Measurements from ENCODE around the gene ANO7. TPM values are rescaled to one million over a fixed set of nuclear protein-coding genes. Genes with fewer than 3 reads are reported as not detected.

Gene ANO7
- total RNA-seq (2014; rRNA removed; shearing (Covaris generic)): 0.16 TPM in 1 of 2 replicates, not detected in the other
- total RNA-seq (2022): 0.46 TPM in 1 of 2 replicates, not detected in the other
- Bru-seq, nascent RNA: percentile 8 among the genes with signal in this experiment
- percentile 4 among the genes with signal in this experiment for BruChase-seq, experiment 1, labeled RNA remaining after a 6-hour chase
- percentile 10 among the genes with signal in this experiment for BruChase-seq, experiment 2, labeled RNA remaining after a 2-hour chase
- long read RNA-seq: 0 reads

DNA sequence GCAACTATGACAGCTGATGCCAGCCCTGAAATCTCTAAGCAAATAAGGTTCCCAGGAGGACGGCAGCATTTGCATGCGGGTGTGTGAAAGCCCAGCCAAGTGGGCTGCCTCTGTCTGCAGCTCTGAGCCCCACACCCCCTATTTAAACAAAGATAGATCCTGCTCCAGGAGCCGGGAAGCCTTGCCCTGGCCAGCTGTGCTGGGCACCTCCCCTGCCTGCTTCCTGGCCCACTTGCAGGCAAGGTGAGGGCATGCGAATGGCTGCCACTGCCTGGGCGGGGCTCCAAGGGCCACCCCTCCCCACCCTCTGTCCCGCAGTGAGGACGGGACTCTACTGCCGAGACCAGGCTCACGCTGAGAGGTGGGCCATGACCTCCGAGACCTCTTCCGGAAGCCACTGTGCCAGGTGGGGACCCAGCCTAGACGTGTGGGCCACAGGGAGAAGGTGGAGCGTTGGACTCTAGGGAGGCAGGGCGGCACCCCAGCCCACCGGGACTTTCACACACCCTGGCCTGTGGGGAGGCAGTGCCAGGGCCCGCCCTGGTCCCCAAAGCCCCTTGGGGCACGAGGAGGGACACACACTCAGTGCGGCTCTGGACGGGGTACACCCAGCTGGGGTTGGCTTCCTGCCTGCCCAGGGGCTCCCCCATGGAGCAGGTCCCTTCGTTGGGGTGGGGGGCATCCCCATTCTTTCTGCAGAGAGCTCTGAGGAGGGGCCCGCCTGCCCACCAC lies at the start of gene ANO7:
TSS of gene ANO7 (plus strand) at position 317 of the 732 bp plus-strand sequence. CDS start 1,387 bp downstream, outside the sequence.
- ChIA-PET POLR2A (no interaction called here), CTCF (ENCODE audit: unreplicated experiment) (no interaction called here)
- TF ChIP-seq EZH2phosphoT487 (IDR thresholded peaks at IDR 0.05; ENCODE audit: borderline replicate concordance, low read depth, low read length): no peak
- TF ChIP-seq, protein P1, sequence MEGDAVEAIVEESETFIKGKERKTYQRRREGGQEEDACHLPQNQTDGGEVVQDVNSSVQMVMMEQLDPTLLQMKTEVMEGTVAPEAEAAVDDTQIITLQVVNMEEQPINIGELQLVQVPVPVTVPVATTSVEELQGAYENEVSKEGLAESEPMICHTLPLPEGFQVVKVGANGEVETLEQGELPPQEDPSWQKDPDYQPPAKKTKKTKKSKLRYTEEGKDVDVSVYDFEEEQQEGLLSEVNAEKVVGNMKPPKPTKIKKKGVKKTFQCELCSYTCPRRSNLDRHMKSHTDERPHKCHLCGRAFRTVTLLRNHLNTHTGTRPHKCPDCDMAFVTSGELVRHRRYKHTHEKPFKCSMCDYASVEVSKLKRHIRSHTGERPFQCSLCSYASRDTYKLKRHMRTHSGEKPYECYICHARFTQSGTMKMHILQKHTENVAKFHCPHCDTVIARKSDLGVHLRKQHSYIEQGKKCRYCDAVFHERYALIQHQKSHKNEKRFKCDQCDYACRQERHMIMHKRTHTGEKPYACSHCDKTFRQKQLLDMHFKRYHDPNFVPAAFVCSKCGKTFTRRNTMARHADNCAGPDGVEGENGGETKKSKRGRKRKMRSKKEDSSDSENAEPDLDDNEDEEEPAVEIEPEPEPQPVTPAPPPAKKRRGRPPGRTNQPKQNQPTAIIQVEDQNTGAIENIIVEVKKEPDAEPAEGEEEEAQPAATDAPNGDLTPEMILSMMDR (conservative IDR thresholded peaks at IDR 0.05; ENCODE audit: low read length): no peak
- DNase-seq (ENCODE audit: low spot score): peak; percentile 23
- H3K4me2 ChIP-seq (ENCODE audit: low read length): peak within 1 kb of the TSS; percentile 49
- H3K27ac ChIP-seq (ENCODE audit: low read depth, low read length, poor library complexity, severe bottlenecking): no peak within 1 kb of the TSS
- no peaks in the 10 kb centered on the region for H3K36me3 ChIP-seq (ENCODE audit: insufficient read depth, low read length)
- peak within 1 kb of the TSS; percentile 29 for H3K4me3 ChIP-seq (ENCODE audit: low read depth, low read length, poor library complexity, severe bottlenecking)
- H3K9me3 ChIP-seq (ENCODE audit: low read length): no peaks in the 10 kb centered on the region
- peak within 1 kb of the TSS; percentile 14 for H2AFZ ChIP-seq (ENCODE audit: low read length)
- no peaks in the 10 kb centered on the region for H3K9me2 ChIP-seq (ENCODE audit: insufficient read depth, low read length)
- intact Hi-C loops (cut with micrococcal nuclease; ENCODE audit: unreplicated experiment): no loop called here
- peaks cover 13% of the 10 kb centered on the region for H3K4me1 ChIP-seq (ENCODE audit: insufficient read depth, low read length, poor library complexity, severe bottlenecking)
- H3K79me2 ChIP-seq (ENCODE audit: insufficient read depth, low read depth, low read length): no peaks in the 10 kb centered on the region
- no TSS peak for BruUV-seq (replicated peaks)
- H4K20me1 ChIP-seq (ENCODE audit: insufficient read depth, low read length): no peaks in the 10 kb centered on the region

DNA sequence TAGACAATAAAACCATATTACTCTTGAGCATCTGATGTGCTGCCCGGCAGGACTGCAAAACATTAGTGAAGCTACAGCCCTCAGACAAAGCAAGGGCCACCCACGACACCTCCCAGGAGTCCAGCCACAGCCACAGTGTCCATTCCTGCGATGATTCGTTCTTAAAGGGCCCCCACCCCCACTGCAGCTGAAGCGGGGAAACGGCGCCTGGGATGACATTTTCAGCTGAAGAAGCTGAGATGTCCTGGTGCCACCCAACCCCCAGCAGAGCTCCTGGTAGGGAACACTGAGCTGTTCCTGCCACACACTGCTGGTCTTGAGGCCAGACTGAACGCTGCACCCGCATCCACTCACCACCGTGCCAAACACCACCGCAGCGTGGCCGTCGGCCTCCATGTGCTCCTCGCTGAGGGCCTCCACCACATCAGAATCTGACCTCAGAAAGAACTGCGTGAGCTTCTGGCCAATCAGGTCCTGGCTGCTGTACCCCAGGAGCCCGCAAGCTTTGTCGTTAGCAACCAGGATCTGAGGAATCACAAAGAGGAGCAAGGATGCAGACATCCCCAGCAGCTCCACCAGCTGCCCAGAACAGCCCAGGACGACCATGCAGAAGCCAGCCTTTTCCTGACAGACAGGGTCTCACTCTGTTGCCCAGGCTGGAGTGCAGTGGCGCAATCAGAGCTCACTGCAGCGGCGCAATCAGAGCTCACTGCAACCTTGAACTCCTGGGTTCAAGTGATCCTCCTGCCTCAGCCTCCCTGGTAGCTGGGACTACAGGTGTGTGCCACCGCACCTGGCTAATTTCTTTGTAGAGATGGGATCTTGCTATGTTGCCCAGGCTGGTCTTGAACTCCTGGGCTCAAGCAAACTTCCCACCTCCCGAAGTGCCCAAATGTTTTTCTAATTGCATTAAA lies 48.7 kb upstream of the ANO7 start:
- Histone ChIP-seq H3K79me2 (ENCODE audit: insufficient read depth, low read depth, low read length) (no peaks in the 10 kb centered on the region), H2AFZ (ENCODE audit: low read length) (no peak overlapping the region), H3K9me2 (ENCODE audit: insufficient read depth, low read length) (no peaks in the 10 kb centered on the region), H3K9me3 (ENCODE audit: low read length) (no peaks in the 10 kb centered on the region), H3K4me3 (ENCODE audit: low read depth, low read length, poor library complexity, severe bottlenecking) (no peak overlapping the region), H3K36me3 (ENCODE audit: insufficient read depth, low read length) (peaks cover 72% of the 10 kb centered on the region), H4K20me1 (ENCODE audit: insufficient read depth, low read length) (no peaks in the 10 kb centered on the region), H3K4me1 (ENCODE audit: insufficient read depth, low read length, poor library complexity, severe bottlenecking) (no peaks in the 10 kb centered on the region), H3K4me2 (ENCODE audit: low read length) (no peak overlapping the region), H3K27ac (ENCODE audit: low read depth, low read length, poor library complexity, severe bottlenecking) (no peak overlapping the region)
- ChIA-PET POLR2A (interaction anchor here (0.6 kb wide), 1 partner anchor 559 kb away, joined by 4 read pairs; no protein-coding TSS in a partner anchor), CTCF (ENCODE audit: unreplicated experiment) (no interaction called here)
- no peak for TF ChIP-seq EZH2phosphoT487 (IDR thresholded peaks at IDR 0.05; ENCODE audit: borderline replicate concordance, low read depth, low read length)
- TF ChIP-seq, protein P1 (conservative IDR thresholded peaks at IDR 0.05; ENCODE audit: low read length): no peak
- no TSS peak for BruUV-seq (replicated peaks)
- intact Hi-C loops (cut with micrococcal nuclease; ENCODE audit: unreplicated experiment): loop anchor here (10.0 kb wide), 1 partner anchor 745 kb away; no protein-coding TSS in a partner anchor
- no peak for DNase-seq (ENCODE audit: low spot score)
